K562 (cell line): ENCODE results near the gene PKP1. TPM values are rescaled to one million over a fixed set of nuclear protein-coding genes. Genes with fewer than 3 reads are reported as not detected.

Source experiments
- ATAC-seq: fragments of 200-7000 bp; cut with Tn5 transposase; 3 replicates; pipeline ENCODE4 v1.9.1; 2020; ENCODE audit warnings: moderate library complexity
- BruUV-seq: library from RNA; stranded (reverse); fragments of 400-500 nt; replicated peaks from 2 replicates; lab custom pipeline; 2021; lab: Mats Ljungman, UMichigan
- CTCF ChIA-PET: fragments of 300-600 bp; formaldehyde crosslinking; extraction: SDS; loops from one replicate; lab custom pipeline; 2021; ENCODE audit warnings: low intra/inter-chr PET ratio; lab: Yijun Ruan, JAX
- POLR2A ChIA-PET: fragments of 300-600, 350-650 bp; sonication (Branson Sonifier 250); formaldehyde crosslinking; extraction: SDS; loops from one replicate; lab custom pipeline; 2021; ENCODE audit warnings: antibody characterized with exemption, inconsistent platforms; lab: Yijun Ruan, JAX
- DNase-seq, 4 experiments: peaks; one replicate each; pipeline versions ENCODE4 v3.0.0 to v3.0.0-alpha.2; 2011 to 2018; ENCODE audit warnings: low spot score in 3 of 4, mixed read lengths in 3 of 4; ENCODE audit errors: extremely low read depth in 1 of 4
- FAIRE-seq: peaks from 2 replicates; lab custom pipeline; 2011; peaks lifted over from hg19 to GRCh38; lab: Jason Lieb, UNC
- H2AFZ ChIP-seq: 2 replicates; pipeline ENCODE4 v1.6.0; 2011; ENCODE audit warnings: low read depth, low read length, control low read depth, inconsistent platforms
- H3K27ac ChIP-seq: fragments of 200-600 bp; 3 replicates; pipeline ENCODE4 v1.8.0; 2011; ENCODE audit warnings: low read depth, mild to moderate bottlenecking, control low read depth, inconsistent platforms, low read length, moderate library complexity, mixed read lengths; ENCODE audit errors: extremely low read depth
- H3K27me3 ChIP-seq, 2 experiments: fragments of 300-600 bp in 1 of 2; 2 replicates in 1 of 2; 3 replicates in 1 of 2; pipeline versions ENCODE4 v1.6.0 to v1.8.0; 2011; ENCODE audit warnings: inconsistent platforms in 2 of 2, low read length in 2 of 2, mild to moderate bottlenecking in 1 of 2, mixed read lengths in 1 of 2, moderate library complexity in 1 of 2; ENCODE audit not compliant: control insufficient read depth in 2 of 2, insufficient read depth in 2 of 2
- H3K36me3 ChIP-seq: fragments of 300-600 bp; 3 replicates; pipeline ENCODE4 v1.8.0; 2011; ENCODE audit warnings: mild to moderate bottlenecking, low read length, inconsistent platforms; ENCODE audit not compliant: control insufficient read depth, insufficient read depth
- H3K4me1 ChIP-seq, 2 experiments: fragments of 200-600 bp in 1 of 2; replicated peaks in 1 of 2; 2 replicates in 1 of 2; 3 replicates in 1 of 2; pipeline versions ENCODE4 v1.5.1 to v1.8.0; 2011; ENCODE audit warnings: inconsistent platforms in 2 of 2, low read length in 2 of 2, mild to moderate bottlenecking in 1 of 2, mixed read lengths in 1 of 2, moderate library complexity in 1 of 2; ENCODE audit not compliant: control insufficient read depth in 2 of 2, insufficient read depth in 2 of 2
- H3K4me2 ChIP-seq: 2 replicates; pipeline ENCODE4 v1.6.1; 2011; ENCODE audit warnings: low read length, control low read depth, inconsistent platforms, mixed read lengths; ENCODE audit not compliant: insufficient read depth
- H3K4me3 ChIP-seq: fragments of 200-600 bp; sonication (generic), shearing (Covaris generic); 2 replicates; pipeline ENCODE4 v1.5.1; 2016; ENCODE audit warnings: control low read depth, inconsistent platforms
- H3K79me2 ChIP-seq: fragments of 200-600 bp; 3 replicates; pipeline ENCODE4 v1.8.0; 2011; ENCODE audit warnings: low read length, inconsistent platforms; ENCODE audit not compliant: control insufficient read depth, insufficient read depth
- H3K9ac ChIP-seq, 2 experiments: 2 replicates each; pipeline versions ENCODE4 v1.6.0 to v1.6.1; 2011; ENCODE audit warnings: low read depth in 2 of 2, low read length in 2 of 2, control low read depth in 1 of 2, inconsistent platforms in 1 of 2, mild to moderate bottlenecking in 1 of 2, mixed read lengths in 1 of 2; ENCODE audit not compliant: insufficient read depth in 1 of 2
- H3K9me1 ChIP-seq: one replicate; pipeline ENCODE4 v1.6.0; 2011; ENCODE audit warnings: inconsistent platforms, mild to moderate bottlenecking, low read length, moderate library complexity; ENCODE audit not compliant: control insufficient read depth, insufficient read depth
- H3K9me3 ChIP-seq: replicated peaks from 2 replicates; pipeline ENCODE4 v1.5.1; 2011; ENCODE audit warnings: low read depth, low read length, inconsistent platforms; ENCODE audit not compliant: control insufficient read depth, insufficient read depth
- H4K20me1 ChIP-seq: replicated peaks from 2 replicates; pipeline ENCODE4 v1.6.1; 2011; ENCODE audit warnings: low read length, inconsistent platforms, mixed read lengths; ENCODE audit not compliant: control insufficient read depth, insufficient read depth
- ATF4 ChIP-seq: fragments of 450-650 bp; formaldehyde crosslinking; IDR thresholded peaks from 2 replicates; pipeline ENCODE4 v1.4.0; 2022; ENCODE audit warnings: mild to moderate bottlenecking, moderate library complexity
- CEBPG ChIP-seq, 3 experiments: fragments of 200-800 bp in 1 of 3; sonication (Bioruptor generic) in 1 of 3; sonication (generic) in 1 of 3; formaldehyde crosslinking in 1 of 3; IDR thresholded peaks in 2 of 3; conservative IDR thresholded peaks in 1 of 3; 2 replicates each; pipeline versions ENCODE4 v1.6.1 to v1.8.0; 2016 to 2022; ENCODE audit warnings: missing compliant biosample characterization in 2 of 3, missing genetic modification characterization in 2 of 3, mild to moderate bottlenecking in 1 of 3, missing genetic modification reagents in 1 of 3
- E2F3 ChIP-seq: fragments of 250-450 bp; sonication (Bioruptor Pico); IDR thresholded peaks from 2 replicates; pipeline ENCODE4 v1.4.0; 2020; ENCODE audit warnings: mild to moderate bottlenecking
- ERF ChIP-seq: fragments of 450-650 bp; formaldehyde crosslinking; IDR thresholded peaks from 2 replicates; pipeline ENCODE4 v1.4.0; 2020; ENCODE audit warnings: mild to moderate bottlenecking, mixed read lengths
- HNRNPH1 ChIP-seq: fragments of 200-400 bp; formaldehyde crosslinking; optimal IDR thresholded peaks from 2 replicates; pipeline ENCODE3; 2017; ENCODE audit warnings: low read depth, mild to moderate bottlenecking, low read length, moderate library complexity
- KLF13 ChIP-seq: fragments of 450-650 bp; IDR thresholded peaks from 2 replicates; pipeline ENCODE4 v1.6.1; 2016; ENCODE audit warnings: missing genetic modification characterization, low read depth, mild to moderate bottlenecking, missing compliant biosample characterization, moderate library complexity, borderline replicate concordance
- KLF6 ChIP-seq: fragments of 250-450 bp; sonication (Bioruptor Pico); IDR thresholded peaks from 2 replicates; pipeline ENCODE4 v1.4.0; 2020; ENCODE audit warnings: mild to moderate bottlenecking, moderate library complexity, borderline replicate concordance
- LCOR ChIP-seq: sonication (generic); formaldehyde crosslinking; IDR thresholded peaks from 2 replicates; pipeline ENCODE4 v1.8.0; 2022; ENCODE audit warnings: mild to moderate bottlenecking, missing genetic modification reagents
- PCBP2 ChIP-seq: fragments of 200-400 bp; formaldehyde crosslinking; IDR thresholded peaks from 2 replicates; pipeline ENCODE4 v1.6.1; 2018; ENCODE audit warnings: low read length, low read depth, mild to moderate bottlenecking, moderate library complexity; ENCODE audit not compliant: poor library complexity, severe bottlenecking
- SMAD4 ChIP-seq: fragments of 250-450 bp; sonication (Bioruptor Pico); conservative IDR thresholded peaks from 2 replicates; pipeline ENCODE4 v1.8.0; 2021; ENCODE audit warnings: inconsistent platforms, mild to moderate bottlenecking, moderate library complexity
- TFAP4 ChIP-seq: sonication (generic); formaldehyde crosslinking; IDR thresholded peaks from 2 replicates; pipeline ENCODE4 v1.8.0; 2022; ENCODE audit warnings: missing genetic modification reagents, mild to moderate bottlenecking, moderate library complexity, borderline replicate concordance
- ZBED1 ChIP-seq: IDR thresholded peaks from 2 replicates; pipeline ENCODE4 v1.6.1; 2014
- ZNF121 ChIP-seq: sonication (generic); formaldehyde crosslinking; conservative IDR thresholded peaks from 2 replicates; pipeline ENCODE4 v1.8.0; 2022; ENCODE audit warnings: missing genetic modification reagents
- ZNF24 ChIP-seq: fragments of 450-650 bp; IDR thresholded peaks from 2 replicates; pipeline ENCODE4 v1.6.1; 2016
- WGBS: fragments of 100-300 bp; shearing (Covaris generic); methylation state at CpG from one replicate; pipeline ENCODE4 v1.1.6; 2016; ENCODE audit warnings: low coverage, mixed read lengths; ENCODE audit not compliant: insufficient coverage; ENCODE audit errors: missing lambda C conversion rate; 5-methylcytosine and 5-hydroxymethylcytosine counted together
- in situ Hi-C: fragments of 300-500 bp; cut with MboI; formaldehyde crosslinking; loops from 4 replicates; pipeline ENCODE4 v1.15.0; 2018; ENCODE audit warnings: inconsistent platforms, mixed read lengths
- intact Hi-C: fragments of 100-400 bp; cut with micrococcal nuclease; formaldehyde crosslinking; loops from 2 replicates; pipeline ENCODE4 v1.14.2; 2022
- polyA plus RNA-seq, 8 experiments: library from polyadenylated mRNA; depleted of rRNA in 4 of 8; stranded (reverse) in 5 of 8; unstranded in 3 of 8; fragments of >200 nt; fragmentation: Nextera tagmentation in 2 of 8; fragmentation: Illumina TruSeq in 1 of 8; extraction: Ambion mirVana in 2 of 8; extraction: Trizol in 1 of 8; gene quantifications; 2 replicates each; pipeline versions ENCODE4 v1.2.1 to v1.2.3, GENCODE V29; 2011 to 2014; ENCODE audit warnings: inconsistent platforms in 1 of 8, missing spikeins in 1 of 8
- total RNA-seq, 7 experiments: library from RNA; depleted of rRNA in 6 of 7; stranded (reverse); fragments of >200 nt in 6 of 7; fragmentation: Illumina TruSeq in 2 of 7; extraction: Trizol in 2 of 7; gene quantifications; 2 replicates each; pipeline versions ENCODE4 v1.2.1 to v1.2.3, GENCODE V29; 2011 to 2021; ENCODE audit warnings: low replicate concordance in 1 of 7
- TF ChIP-seq, protein P1 (sequence below): fragments of 250-450 bp; sonication (Bioruptor Pico); IDR thresholded peaks from 2 replicates; pipeline ENCODE4 v1.8.0; 2022; ENCODE audit warnings: inconsistent platforms
- TF ChIP-seq, protein P2 (sequence below): sonication (generic); formaldehyde crosslinking; IDR thresholded peaks from 2 replicates; pipeline ENCODE4 v1.4.0; 2020; ENCODE audit warnings: mild to moderate bottlenecking, missing genetic modification reagents
- TF ChIP-seq, protein P3 (sequence below): fragments of 250-450 bp; sonication (Bioruptor Pico); IDR thresholded peaks from 2 replicates; pipeline ENCODE4 v1.9.0; 2021; ENCODE audit warnings: mild to moderate bottlenecking

Gene PKP1
- total and polyA plus RNA-seq, 9 of the 15 experiments (the other 6 are each of a cell fraction or from before 2014, with no cell fraction given): not detected

DNA sequence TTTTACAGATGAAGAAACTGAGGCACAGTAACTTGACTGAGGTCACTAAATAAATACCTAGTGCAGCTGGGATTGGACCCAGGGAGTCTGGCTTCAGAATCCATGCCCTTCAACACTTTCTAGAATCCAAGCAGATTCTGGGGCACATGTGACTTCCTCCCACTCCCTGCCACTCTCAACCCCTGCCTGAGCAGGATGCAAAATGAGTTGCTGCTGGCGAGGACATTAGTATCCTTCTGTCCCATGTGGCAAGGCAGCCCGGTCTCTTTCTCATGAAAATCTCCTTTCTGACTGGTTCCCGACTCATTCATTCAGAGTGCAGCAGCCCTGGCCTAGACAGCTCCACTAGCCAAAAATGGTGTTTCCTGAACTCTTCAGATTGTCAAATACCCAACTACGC lies 65.8 kb downstream of the PKP1 start:
- no peak for FAIRE-seq
- Histone ChIP-seq H3K4me2 (no peak overlapping the region), H3K27me3 (peaks cover 0 to 42% of the 10 kb centered on the region in 2 experiments; a peak in 2 of 5 replicates), H3K36me3 (no peaks in the 10 kb centered on the region), H4K20me1 (peaks cover 19% of the 10 kb centered on the region), H3K4me3 (no peak overlapping the region), H3K9me1 (no peaks in the 10 kb centered on the region), H3K4me1 (no peaks in the 10 kb centered on the region), H2AFZ (no peak overlapping the region), H3K79me2 (no peaks in the 10 kb centered on the region), H3K9ac (no peak overlapping the region), H3K9me3 (no peaks in the 10 kb centered on the region), H3K27ac (no peak overlapping the region)
- ChIA-PET CTCF (no interaction called here), POLR2A (interaction anchor here (0.7 to 1.9 kb wide), 5 partner anchors 13 to 32 kb away, joined by 3 to 6 read pairs (median 3); no protein-coding TSS in a partner anchor)
- WGBS: 2% methylated on average over 4 of the region's 4 CpGs
- intact Hi-C loops: loop anchor here (5.0 kb wide), 1 partner anchor 97 kb away; no protein-coding TSS in a partner anchor
- ATAC-seq: no peak
- in situ Hi-C loops: no loop called here
- no peak for DNase-seq
- no peak for TF ChIP-seq HNRNPH1
- TF ChIP-seq KLF6 (CRISPR knock-in tag): no peak
- TF ChIP-seq KLF13 (tag): no peak
- TF ChIP-seq SMAD4 (CRISPR knock-in tag): no peak
- TF ChIP-seq PCBP2: no peak
- no peak for TF ChIP-seq ERF (CRISPR knock-in tag)
- TF ChIP-seq ZBED1: no peak
- no peak for TF ChIP-seq LCOR (CRISPR knock-in tag)
- no peak for TF ChIP-seq E2F3 (CRISPR knock-in tag)
- TF ChIP-seq, protein P1, sequence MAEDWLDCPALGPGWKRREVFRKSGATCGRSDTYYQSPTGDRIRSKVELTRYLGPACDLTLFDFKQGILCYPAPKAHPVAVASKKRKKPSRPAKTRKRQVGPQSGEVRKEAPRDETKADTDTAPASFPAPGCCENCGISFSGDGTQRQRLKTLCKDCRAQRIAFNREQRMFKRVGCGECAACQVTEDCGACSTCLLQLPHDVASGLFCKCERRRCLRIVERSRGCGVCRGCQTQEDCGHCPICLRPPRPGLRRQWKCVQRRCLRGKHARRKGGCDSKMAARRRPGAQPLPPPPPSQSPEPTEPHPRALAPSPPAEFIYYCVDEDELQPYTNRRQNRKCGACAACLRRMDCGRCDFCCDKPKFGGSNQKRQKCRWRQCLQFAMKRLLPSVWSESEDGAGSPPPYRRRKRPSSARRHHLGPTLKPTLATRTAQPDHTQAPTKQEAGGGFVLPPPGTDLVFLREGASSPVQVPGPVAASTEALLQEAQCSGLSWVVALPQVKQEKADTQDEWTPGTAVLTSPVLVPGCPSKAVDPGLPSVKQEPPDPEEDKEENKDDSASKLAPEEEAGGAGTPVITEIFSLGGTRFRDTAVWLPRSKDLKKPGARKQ (CRISPR knock-in tag): no peak
- TF ChIP-seq, protein P2, sequence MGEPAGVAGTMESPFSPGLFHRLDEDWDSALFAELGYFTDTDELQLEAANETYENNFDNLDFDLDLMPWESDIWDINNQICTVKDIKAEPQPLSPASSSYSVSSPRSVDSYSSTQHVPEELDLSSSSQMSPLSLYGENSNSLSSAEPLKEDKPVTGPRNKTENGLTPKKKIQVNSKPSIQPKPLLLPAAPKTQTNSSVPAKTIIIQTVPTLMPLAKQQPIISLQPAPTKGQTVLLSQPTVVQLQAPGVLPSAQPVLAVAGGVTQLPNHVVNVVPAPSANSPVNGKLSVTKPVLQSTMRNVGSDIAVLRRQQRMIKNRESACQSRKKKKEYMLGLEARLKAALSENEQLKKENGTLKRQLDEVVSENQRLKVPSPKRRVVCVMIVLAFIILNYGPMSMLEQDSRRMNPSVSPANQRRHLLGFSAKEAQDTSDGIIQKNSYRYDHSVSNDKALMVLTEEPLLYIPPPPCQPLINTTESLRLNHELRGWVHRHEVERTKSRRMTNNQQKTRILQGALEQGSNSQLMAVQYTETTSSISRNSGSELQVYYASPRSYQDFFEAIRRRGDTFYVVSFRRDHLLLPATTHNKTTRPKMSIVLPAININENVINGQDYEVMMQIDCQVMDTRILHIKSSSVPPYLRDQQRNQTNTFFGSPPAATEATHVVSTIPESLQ: no peak
- TF ChIP-seq TFAP4 (CRISPR knock-in tag): no peak
- TF ChIP-seq ATF4 (CRISPR knock-in tag): no peak
- no peak for TF ChIP-seq CEBPG (CRISPR knock-in tag; IDR thresholded peaks at IDR 0.05)
- no peak for TF ChIP-seq CEBPG (tag; conservative IDR thresholded peaks at IDR 0.05 in 1 of 2, IDR thresholded peaks at IDR 0.05 in 1 of 2)
- TF ChIP-seq ZNF24: no peak
- no peak for TF ChIP-seq ZNF121 (CRISPR knock-in tag)
- TF ChIP-seq, protein P3, sequence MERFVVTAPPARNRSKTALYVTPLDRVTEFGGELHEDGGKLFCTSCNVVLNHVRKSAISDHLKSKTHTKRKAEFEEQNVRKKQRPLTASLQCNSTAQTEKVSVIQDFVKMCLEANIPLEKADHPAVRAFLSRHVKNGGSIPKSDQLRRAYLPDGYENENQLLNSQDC: no peak
- BruUV-seq: no TSS peak
